HCT116 (cell line): Measurements from ENCODE around the gene PTN. TPM values are rescaled to one million over a fixed set of nuclear protein-coding genes. Genes with fewer than 3 reads are reported as not detected.

Experiments used
- ATAC-seq: fragments of 200-7000 bp; cut with Tn5 transposase; 2 replicates; pipeline ENCODE4 v1.9.1; 2020; ENCODE audit warnings: mild to moderate bottlenecking, moderate library complexity
- BruUV-seq: library from RNA; stranded (reverse); fragments of 400-500 nt; replicated peaks from 2 replicates; lab custom pipeline; 2021; lab: Mats Ljungman, UMichigan
- CTCF ChIA-PET: fragments of 300-600 bp; sonication (Branson Sonifier 250); formaldehyde crosslinking; loops from one replicate; lab custom pipeline; 2021; ENCODE audit warnings: antibody characterized with exemption; lab: Charles Lee
- POLR2A ChIA-PET: fragments of 300-600, 350-600 bp; sonication (Branson Sonifier 250); formaldehyde crosslinking; loops from one replicate; lab custom pipeline; 2021; ENCODE audit warnings: antibody characterized with exemption; lab: Charles Lee
- RAD21 ChIA-PET, 2 experiments: fragments of 300-600 bp; sonication (Branson Sonifier 250); formaldehyde crosslinking; loops; one replicate each; lab custom pipeline; 2023; ENCODE audit warnings: low total read pairs in 2 of 2; ENCODE audit not compliant: uncharacterized antibody in 2 of 2, unreplicated experiment in 2 of 2, low non-redundant PET in 1 of 2; lab: Charles Lee
- DNase-seq: peaks from one replicate; pipeline ENCODE4 v3.0.0-alpha.2; 2010; ENCODE audit warnings: low read depth, low spot score
- H2AFZ ChIP-seq: fragments of 200-600 bp; shearing (Covaris generic), sonication (generic); 2 replicates; pipeline ENCODE4 v1.6.1; 2017; ENCODE audit warnings: low read depth, mixed run types, mixed read lengths, antibody characterized with exemption, low read length; ENCODE audit not compliant: poor library complexity, severe bottlenecking
- H3K27ac ChIP-seq: 2 replicates; pipeline ENCODE4 v1.5.1; 2012; ENCODE audit warnings: low read depth, low read length
- H3K27me3 ChIP-seq: fragments of 200-600 bp; sonication (generic); 2 replicates; pipeline ENCODE4 v1.6.1; 2016; ENCODE audit warnings: mixed run types, low read length, mixed read lengths; ENCODE audit not compliant: insufficient read depth
- H3K36me3 ChIP-seq, 2 experiments: fragments of 200-500 bp in 1 of 2; fragments of 200-600 bp in 1 of 2; sonication (Bioruptor generic) in 1 of 2; sonication (generic) in 1 of 2; 2 replicates each; pipeline versions ENCODE4 v1.5.1 to v1.6.1; 2014 to 2016; ENCODE audit warnings: low read length in 2 of 2, inconsistent platforms in 1 of 2, mixed read lengths in 1 of 2, mixed run types in 1 of 2; ENCODE audit not compliant: insufficient read depth in 2 of 2, control insufficient read depth in 1 of 2
- H3K4me1 ChIP-seq, 2 experiments: fragments of 200-600 bp in 1 of 2; sonication (generic) in 1 of 2; 2 replicates each; pipeline versions ENCODE4 v1.5.1 to v1.6.1; 2012 to 2017; ENCODE audit warnings: low read length in 2 of 2, inconsistent platforms in 1 of 2, mild to moderate bottlenecking in 1 of 2, mixed read lengths in 1 of 2, mixed run types in 1 of 2, moderate library complexity in 1 of 2; ENCODE audit not compliant: insufficient read depth in 2 of 2, control insufficient read depth in 1 of 2
- H3K4me2 ChIP-seq: fragments of 200-600 bp; sonication (generic); 2 replicates; pipeline ENCODE4 v1.6.1; 2017; ENCODE audit warnings: mixed run types, low read length, mixed read lengths
- H3K4me3 ChIP-seq, 2 experiments: fragments of 200-600 bp in 1 of 2; sonication (generic) in 1 of 2; replicated peaks in 1 of 2; 2 replicates each; pipeline ENCODE4 v1.5.1; 2011 to 2016; ENCODE audit warnings: low read length in 2 of 2, control low read depth in 1 of 2, low read depth in 1 of 2, mild to moderate bottlenecking in 1 of 2, mixed read lengths in 1 of 2, mixed run types in 1 of 2
- H3K79me2 ChIP-seq: fragments of 200-600 bp; sonication (generic); 2 replicates; pipeline ENCODE4 v1.6.1; 2017; ENCODE audit warnings: mild to moderate bottlenecking, mixed run types, low read length, moderate library complexity, mixed read lengths; ENCODE audit not compliant: insufficient read depth
- H3K9ac ChIP-seq: fragments of 200-600 bp; sonication (generic); 2 replicates; pipeline ENCODE4 v1.6.1; 2016; ENCODE audit warnings: low read length, mixed read lengths
- H3K9me2 ChIP-seq: fragments of 200-600 bp; sonication (generic), shearing (Covaris generic); 2 replicates; pipeline ENCODE4 v1.6.1; 2017; ENCODE audit warnings: mixed run types, mild to moderate bottlenecking, moderate library complexity; ENCODE audit not compliant: insufficient read depth
- H3K9me3 ChIP-seq, 2 experiments: fragments of 200-500 bp in 1 of 2; fragments of 200-600 bp in 1 of 2; sonication (Bioruptor generic) in 1 of 2; sonication (generic) in 1 of 2; 2 replicates each; pipeline ENCODE4 v1.6.1; 2014 to 2017; ENCODE audit warnings: low read length in 2 of 2, mixed read lengths in 2 of 2, inconsistent platforms in 1 of 2, low read depth in 1 of 2, mild to moderate bottlenecking in 1 of 2, mixed run types in 1 of 2, moderate library complexity in 1 of 2; ENCODE audit not compliant: control insufficient read depth in 1 of 2, insufficient read depth in 1 of 2
- H4K20me1 ChIP-seq: fragments of 200-600 bp; sonication (generic), shearing (Covaris generic); 2 replicates; pipeline ENCODE4 v1.6.1; 2017; ENCODE audit warnings: mixed run types, mild to moderate bottlenecking, moderate library complexity; ENCODE audit not compliant: insufficient read depth
- ELF1 ChIP-seq: IDR thresholded peaks from 2 replicates; pipeline ENCODE4 v1.6.1; 2012; ENCODE audit warnings: low read depth, borderline replicate concordance
- EZH2 ChIP-seq: fragments of 200-600 bp; sonication (generic); IDR thresholded peaks from 2 replicates; pipeline ENCODE4 v1.6.1; 2017; ENCODE audit warnings: antibody characterized with exemption, mixed run types
- EZH2phosphoT487 ChIP-seq: fragments of 200-600 bp; IDR thresholded peaks from 2 replicates; pipeline ENCODE4 v1.6.1; 2018; ENCODE audit warnings: antibody characterized with exemption, borderline replicate concordance
- JUND ChIP-seq: IDR thresholded peaks from 2 replicates; pipeline ENCODE4 v1.6.1; 2012
- POLR2A ChIP-seq: IDR thresholded peaks from 2 replicates; pipeline ENCODE4 v1.7.0; 2011; ENCODE audit warnings: borderline replicate concordance; ENCODE audit not compliant: insufficient read depth, insufficient read length; ENCODE audit errors: extremely low read depth
- RAD21 ChIP-seq: IDR thresholded peaks from 2 replicates; pipeline ENCODE4 v1.6.1; 2012; ENCODE audit warnings: low read depth, mild to moderate bottlenecking
- REST ChIP-seq: IDR thresholded peaks from 2 replicates; pipeline ENCODE4 v1.6.1; 2012; ENCODE audit warnings: low read depth
- SP1 ChIP-seq: IDR thresholded peaks from 2 replicates; pipeline ENCODE4 v1.6.1; 2012; ENCODE audit warnings: low read depth
- SRF ChIP-seq: IDR thresholded peaks from 2 replicates; pipeline ENCODE4 v1.6.1; 2012; ENCODE audit warnings: low read depth
- TCF7L2 ChIP-seq: IDR thresholded peaks from 2 replicates; pipeline ENCODE4 v1.7.0; 2011; ENCODE audit warnings: borderline replicate concordance, inconsistent platforms; ENCODE audit not compliant: insufficient read depth, insufficient read length; ENCODE audit errors: extremely low read depth
- ZBTB33 ChIP-seq: IDR thresholded peaks from 2 replicates; pipeline ENCODE4 v1.6.1; 2011; ENCODE audit warnings: mild to moderate bottlenecking, low read length, moderate library complexity; ENCODE audit not compliant: insufficient replicate concordance; ENCODE audit errors: extremely low read depth
- ZFX ChIP-seq: fragments of 450-650 bp; IDR thresholded peaks from 2 replicates; pipeline ENCODE4 v1.6.1; 2017
- ZNF274 ChIP-seq: fragments of 200-500 bp; sonication (Bioruptor generic); IDR thresholded peaks from 2 replicates; pipeline ENCODE4 v1.6.1; 2014; ENCODE audit warnings: mild to moderate bottlenecking, low read depth, low read length, inconsistent platforms
- intact Hi-C: fragments of 100-400 bp; cut with micrococcal nuclease; formaldehyde crosslinking; loops from 2 replicates; pipeline ENCODE4 v1.10.0; 2022
- total RNA-seq: library from RNA; stranded (reverse); gene quantifications from one replicate; pipeline ENCODE4 v1.2.1, GENCODE V29; 2021; ENCODE audit not compliant: unreplicated experiment

The PTN gene
- total RNA-seq, 1 experiment from 2014 or later, result not detected

GRCh38 chr7:137325927-137326326 lies 17.6 kb downstream of the PTN start:
- CTCF ChIA-PET, result no interaction called here
- intact Hi-C loops, result no loop called here
- RAD21 ChIA-PET, result no interaction called here
- no peaks in the 10 kb centered on the region for H3K4me1 ChIP-seq
- DNase-seq (no peak), ATAC-seq (no peak)
- H3K27ac ChIP-seq, result no peak overlapping the region
- BruUV-seq, result no TSS peak
- H3K27me3 ChIP-seq, result no peaks in the 10 kb centered on the region
- TF ChIP-seq EZH2phosphoT487 (no peak), POLR2A (no peak), ZBTB33 (no peak), SP1 (no peak), ELF1 (no peak), ZNF274 (no peak), JUND (no peak), EZH2 (no peak), REST (no peak), TCF7L2 (no peak), ZFX (no peak), RAD21 (no peak), SRF (no peak)
- no peak overlapping the region for H3K4me2 ChIP-seq
- no peak overlapping the region for H3K9ac ChIP-seq
- H3K36me3 ChIP-seq, result no peaks in the 10 kb centered on the region
- no peak overlapping the region for H3K4me3 ChIP-seq
- no peaks in the 10 kb centered on the region for H3K9me2 ChIP-seq
- H3K79me2 ChIP-seq, result no peaks in the 10 kb centered on the region
- POLR2A ChIA-PET, result no interaction called here
- H3K9me3 ChIP-seq, result peaks cover 3 to 7% of the 10 kb centered on the region in 2 experiments; a peak in 2 of 4 replicates
- no peaks in the 10 kb centered on the region for H4K20me1 ChIP-seq
- H2AFZ ChIP-seq, result no peak overlapping the region
